ENCODE results near the gene RAD51B.

Gene RAD51B

GRCh38 chr14:68458253-68458652 lies 638.7 kb downstream of the RAD51B start:
- Histone ChIP-seq H3K27ac (ENCODE audit: low read length) (no peak overlapping the region), H3K4me3 (ENCODE audit: low read length) (no peak overlapping the region), H3K27me3 (ENCODE audit: control insufficient read depth, insufficient read depth, low read length) (no peaks in the 10 kb centered on the region), H3K4me1 (ENCODE audit: control insufficient read depth, low read depth, low read length) (peaks cover 8% of the 10 kb centered on the region), H3K9ac (ENCODE audit: low read length) (no peak overlapping the region), H3K36me3 (ENCODE audit: control insufficient read depth, low read depth, low read length) (no peaks in the 10 kb centered on the region), H3K9me3 (ENCODE audit: control insufficient read depth, low read depth, low read length) (peaks cover 6% of the 10 kb centered on the region)

- Histone ChIP-seq H3K27ac (ENCODE audit: low read length) (no peak overlapping the region), H3K36me3 (ENCODE audit: control insufficient read depth, low read depth, low read length) (no peaks in the 10 kb centered on the region), H3K4me1 (ENCODE audit: control insufficient read depth, low read depth, low read length) (peaks cover 8% of the 10 kb centered on the region), H3K9me3 (ENCODE audit: control insufficient read depth, low read depth, low read length) (peaks cover 6% of the 10 kb centered on the region), H3K27me3 (ENCODE audit: control insufficient read depth, insufficient read depth, low read length) (no peaks in the 10 kb centered on the region), H3K4me3 (ENCODE audit: low read length) (no peak overlapping the region), H3K9ac (ENCODE audit: low read length) (no peak overlapping the region)
These were observed 639.4 kb downstream of the RAD51B start for GRCh38 chr14:68458840-68459469.

DNA sequence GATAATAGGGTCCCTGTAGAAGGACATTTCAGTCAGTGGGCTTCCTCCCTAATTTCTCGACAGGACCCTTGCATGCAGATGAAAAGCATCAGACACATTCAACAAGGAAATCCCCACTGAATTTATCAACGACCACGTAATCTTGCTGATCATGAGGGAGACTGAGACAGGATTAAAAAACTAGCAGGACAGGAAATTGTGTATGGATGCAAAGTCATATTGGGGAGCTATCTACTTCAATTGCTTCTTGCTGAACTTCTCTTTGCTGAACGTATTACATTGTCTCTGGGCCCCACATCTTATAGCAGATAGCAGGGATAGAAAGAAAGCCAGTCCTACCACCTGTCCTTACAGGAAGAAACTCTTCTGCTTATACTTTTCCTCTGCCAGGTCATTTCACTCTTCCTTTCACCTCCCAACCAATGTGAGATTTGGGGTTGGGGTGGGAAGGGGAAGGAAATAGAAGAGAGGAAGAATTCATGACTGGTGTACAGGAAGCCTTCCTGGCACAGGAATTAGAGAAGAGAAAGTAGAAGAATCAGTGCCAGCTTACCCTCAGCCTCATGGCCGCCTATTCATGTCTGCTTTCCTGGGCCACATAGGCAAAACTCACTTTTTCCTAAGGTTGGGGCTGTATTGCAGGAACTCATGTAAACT lies 640.0 kb downstream of the RAD51B start:
- Histone ChIP-seq H3K4me1 (ENCODE audit: control insufficient read depth, low read depth, low read length) (peaks cover 8% of the 10 kb centered on the region), H3K27me3 (ENCODE audit: control insufficient read depth, insufficient read depth, low read length) (no peaks in the 10 kb centered on the region), H3K36me3 (ENCODE audit: control insufficient read depth, low read depth, low read length) (no peaks in the 10 kb centered on the region), H3K27ac (ENCODE audit: low read length) (no peak overlapping the region), H3K9ac (ENCODE audit: low read length) (no peak overlapping the region), H3K9me3 (ENCODE audit: control insufficient read depth, low read depth, low read length) (peaks cover 6% of the 10 kb centered on the region), H3K4me3 (ENCODE audit: low read length) (no peak overlapping the region)

DNA sequence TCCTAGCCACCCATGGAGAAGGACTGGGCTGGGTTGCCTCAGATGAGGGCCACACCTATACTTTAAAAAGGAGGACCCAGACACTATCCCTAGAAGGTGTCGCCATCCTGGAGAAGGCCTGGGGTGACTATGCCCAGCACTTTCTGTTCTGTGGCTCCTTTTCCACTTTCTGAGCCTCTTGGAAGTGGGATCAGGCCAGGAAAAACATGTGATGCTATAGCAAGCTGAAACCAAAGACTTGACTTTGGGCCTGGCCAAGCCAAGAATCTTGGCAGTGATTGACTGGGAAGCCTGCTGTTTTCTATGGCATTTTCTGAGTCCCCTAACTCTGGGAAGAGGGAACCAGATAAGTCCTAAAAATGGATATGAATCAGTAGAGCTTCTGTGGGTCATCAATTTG lies 641.0 kb downstream of the RAD51B start:
- no peaks in the 10 kb centered on the region for H3K9me3 ChIP-seq (ENCODE audit: control insufficient read depth, low read depth, low read length)
- H3K27me3 ChIP-seq (ENCODE audit: control insufficient read depth, insufficient read depth, low read length): no peaks in the 10 kb centered on the region
- H3K4me3 ChIP-seq (ENCODE audit: low read length): no peak overlapping the region
- H3K9ac ChIP-seq (ENCODE audit: low read length): no peak overlapping the region
- no peak overlapping the region for H3K27ac ChIP-seq (ENCODE audit: low read length)
- peaks cover 8% of the 10 kb centered on the region for H3K4me1 ChIP-seq (ENCODE audit: control insufficient read depth, low read depth, low read length)
- H3K36me3 ChIP-seq (ENCODE audit: control insufficient read depth, low read depth, low read length): no peaks in the 10 kb centered on the region

GRCh38 chr14:68461086-68461485 lies 641.5 kb downstream of the RAD51B start:
- no peaks in the 10 kb centered on the region for H3K36me3 ChIP-seq (ENCODE audit: control insufficient read depth, low read depth, low read length)
- H3K27ac ChIP-seq (ENCODE audit: low read length): no peak overlapping the region
- no peak overlapping the region for H3K4me3 ChIP-seq (ENCODE audit: low read length)
- no peaks in the 10 kb centered on the region for H3K27me3 ChIP-seq (ENCODE audit: control insufficient read depth, insufficient read depth, low read length)
- H3K9me3 ChIP-seq (ENCODE audit: control insufficient read depth, low read depth, low read length): no peaks in the 10 kb centered on the region
- peaks cover 8% of the 10 kb centered on the region for H3K4me1 ChIP-seq (ENCODE audit: control insufficient read depth, low read depth, low read length)
- H3K9ac ChIP-seq (ENCODE audit: low read length): no peak overlapping the region

DNA sequence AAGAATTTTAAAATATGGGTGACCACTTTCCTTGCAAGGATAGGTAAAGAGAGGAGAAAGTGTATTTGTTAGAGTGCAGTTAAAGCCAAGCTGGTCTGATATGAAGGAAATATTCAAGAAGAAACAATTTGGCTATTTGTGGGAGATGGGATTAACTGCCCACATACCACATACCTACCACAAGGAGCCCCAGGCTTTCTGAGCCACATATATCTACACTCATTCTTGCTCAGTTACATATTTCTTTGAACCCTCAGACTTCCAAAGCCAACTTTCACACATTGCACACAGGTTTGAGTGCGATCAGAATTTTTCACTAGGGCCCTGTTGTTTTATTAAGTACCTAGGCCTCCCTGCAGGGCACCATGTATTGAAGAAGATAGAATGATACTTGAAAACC lies 643.1 kb downstream of the RAD51B start:
- Histone ChIP-seq H3K36me3 (ENCODE audit: control insufficient read depth, low read depth, low read length) (no peaks in the 10 kb centered on the region), H3K4me1 (ENCODE audit: control insufficient read depth, low read depth, low read length) (peaks cover 8% of the 10 kb centered on the region)

GRCh38 chr14:68463299-68463698 lies 643.7 kb downstream of the RAD51B start:
- H3K4me1 ChIP-seq (ENCODE audit: control insufficient read depth, low read depth, low read length): peaks cover 8% of the 10 kb centered on the region
- no peak overlapping the region for H3K27ac ChIP-seq (ENCODE audit: low read length)

More for the DNA sequence above, 643.1 kb downstream of the RAD51B start:
- Histone ChIP-seq H3K9me3 (ENCODE audit: control insufficient read depth, low read depth, low read length) (no peaks in the 10 kb centered on the region), H3K27ac (ENCODE audit: low read length) (no peak overlapping the region), H3K4me3 (ENCODE audit: low read length) (no peak overlapping the region), H3K9ac (ENCODE audit: low read length) (no peak overlapping the region), H3K27me3 (ENCODE audit: control insufficient read depth, insufficient read depth, low read length) (no peaks in the 10 kb centered on the region)

DNA sequence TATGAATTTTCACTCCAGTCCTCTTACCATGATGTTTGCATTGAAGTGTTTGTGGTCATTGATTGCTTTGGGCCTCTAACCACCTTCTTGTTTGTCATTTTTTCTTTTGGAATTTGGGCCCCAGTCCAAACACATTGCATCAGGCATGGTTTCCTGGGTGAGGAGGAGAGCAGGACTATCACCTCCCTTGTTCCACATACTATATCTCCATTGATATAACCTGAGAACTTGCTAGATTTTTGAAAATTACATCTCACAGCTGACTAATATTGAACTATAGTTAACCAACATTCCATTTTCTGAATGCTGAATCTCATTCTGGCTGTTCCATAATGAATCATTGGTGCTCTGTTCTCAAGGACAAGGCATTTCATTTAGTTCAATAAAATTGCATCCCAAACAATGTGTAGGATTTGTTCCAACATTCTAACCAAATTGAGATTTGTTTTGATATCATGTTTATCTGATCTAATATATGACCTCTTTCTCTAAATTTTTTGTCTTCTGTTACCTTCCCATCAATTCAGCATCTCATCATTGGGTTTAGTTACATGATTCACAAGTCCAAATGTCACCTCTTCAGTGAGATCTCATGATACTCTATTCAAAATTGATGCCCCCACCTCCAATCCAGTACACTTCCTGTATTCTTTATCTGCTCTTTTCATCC lies 644.3 kb downstream of the RAD51B start:
- Histone ChIP-seq H3K36me3 (ENCODE audit: control insufficient read depth, low read depth, low read length) (no peaks in the 10 kb centered on the region), H3K4me3 (ENCODE audit: low read length) (no peak overlapping the region), H3K9me3 (ENCODE audit: control insufficient read depth, low read depth, low read length) (no peaks in the 10 kb centered on the region), H3K9ac (ENCODE audit: low read length) (no peak overlapping the region), H3K27me3 (ENCODE audit: control insufficient read depth, insufficient read depth, low read length) (no peaks in the 10 kb centered on the region), H3K27ac (ENCODE audit: low read length) (no peak overlapping the region), H3K4me1 (ENCODE audit: control insufficient read depth, low read depth, low read length) (peaks cover 6% of the 10 kb centered on the region)

More at GRCh38 chr14:68463299-68463698, 643.7 kb downstream of the RAD51B start:
- Histone ChIP-seq H3K9ac (ENCODE audit: low read length) (no peak overlapping the region), H3K36me3 (ENCODE audit: control insufficient read depth, low read depth, low read length) (no peaks in the 10 kb centered on the region), H3K9me3 (ENCODE audit: control insufficient read depth, low read depth, low read length) (no peaks in the 10 kb centered on the region), H3K4me3 (ENCODE audit: low read length) (no peak overlapping the region), H3K27me3 (ENCODE audit: control insufficient read depth, insufficient read depth, low read length) (no peaks in the 10 kb centered on the region)

GRCh38 chr14:68464711-68465110 lies 645.1 kb downstream of the RAD51B start:
- Histone ChIP-seq H3K9ac (ENCODE audit: low read length) (no peak overlapping the region), H3K27ac (ENCODE audit: low read length) (no peak overlapping the region), H3K36me3 (ENCODE audit: control insufficient read depth, low read depth, low read length) (no peaks in the 10 kb centered on the region), H3K4me3 (ENCODE audit: low read length) (no peak overlapping the region), H3K4me1 (ENCODE audit: control insufficient read depth, low read depth, low read length) (peaks cover 6% of the 10 kb centered on the region), H3K27me3 (ENCODE audit: control insufficient read depth, insufficient read depth, low read length) (no peaks in the 10 kb centered on the region), H3K9me3 (ENCODE audit: control insufficient read depth, low read depth, low read length) (no peaks in the 10 kb centered on the region)

GRCh38 chr14:68466491-68466977 lies 647.0 kb downstream of the RAD51B start:
- Histone ChIP-seq H3K36me3 (ENCODE audit: control insufficient read depth, low read depth, low read length) (no peaks in the 10 kb centered on the region), H3K4me3 (ENCODE audit: low read length) (no peak overlapping the region), H3K27ac (ENCODE audit: low read length) (no peak overlapping the region), H3K9ac (ENCODE audit: low read length) (no peak overlapping the region), H3K9me3 (ENCODE audit: control insufficient read depth, low read depth, low read length) (no peaks in the 10 kb centered on the region), H3K27me3 (ENCODE audit: control insufficient read depth, insufficient read depth, low read length) (no peaks in the 10 kb centered on the region), H3K4me1 (ENCODE audit: control insufficient read depth, low read depth, low read length) (peaks cover 22% of the 10 kb centered on the region)

- H3K9me3 ChIP-seq (ENCODE audit: control insufficient read depth, low read depth, low read length): no peaks in the 10 kb centered on the region
- H3K27me3 ChIP-seq (ENCODE audit: control insufficient read depth, insufficient read depth, low read length): no peaks in the 10 kb centered on the region
- no peak overlapping the region for H3K4me3 ChIP-seq (ENCODE audit: low read length)
- no peak overlapping the region for H3K9ac ChIP-seq (ENCODE audit: low read length)
- H3K4me1 ChIP-seq (ENCODE audit: control insufficient read depth, low read depth, low read length): peaks cover 31% of the 10 kb centered on the region
- H3K27ac ChIP-seq (ENCODE audit: low read length): no peak overlapping the region
- H3K36me3 ChIP-seq (ENCODE audit: control insufficient read depth, low read depth, low read length): no peaks in the 10 kb centered on the region
These were observed 647.8 kb downstream of the RAD51B start for GRCh38 chr14:68467425-68467824.

Data from iPS-18a (cell line).